GM19023 (cell line): ENCODE data around the gene KLHL8.
A peak's percentile ranks its signal among the peaks of the same experiment; 100 is the strongest.
"Not testable (repeated sequence)": the region's sequence is repeated elsewhere in the genome, so short reads cannot be mapped to it uniquely, and the experiment has no call there.

Experiments used
- ATAC-seq: cut with Tn5 transposase; IDR thresholded peaks from one replicate; pipeline ENCODE4 v1.9.1; 2021; ENCODE audit warnings: mild to moderate bottlenecking, moderate library complexity; ENCODE audit not compliant: unreplicated experiment

Gene KLHL8

GRCh38 chr4:87228262-87228860 lies 7.9 kb upstream of the KLHL8 start:
- no peak for ATAC-seq

- ATAC-seq, result no peak
Observed at GRCh38 chr4:87227751-87228151, 7.3 kb upstream of the KLHL8 start.

GRCh38 chr4:87225936-87226335 lies 5.5 kb upstream of the KLHL8 start:
- ATAC-seq, result no peak

GRCh38 chr4:87224141-87224923 lies 3.9 kb upstream of the KLHL8 start:
- no peak for ATAC-seq

GRCh38 chr4:87219632-87220093 lies 755 bp downstream of the KLHL8 start:
- peak; percentile 38 for ATAC-seq

GRCh38 chr4:87217235-87217763 lies 3.1 kb downstream of the KLHL8 start:
- not testable (repeated sequence) for ATAC-seq

GRCh38 chr4:87216469-87216868 lies 3.9 kb downstream of the KLHL8 start:
- no peak for ATAC-seq

- no peak for ATAC-seq
Observed at GRCh38 chr4:87213421-87214075, 6.9 kb downstream of the KLHL8 start.

- no peak for ATAC-seq
Observed at GRCh38 chr4:87211249-87211952, 9.0 kb downstream of the KLHL8 start.

GRCh38 chr4:87209696-87210095 lies 10.7 kb downstream of the KLHL8 start:
- peak; percentile 85 for ATAC-seq

GRCh38 chr4:87209182-87209581 lies 11.2 kb downstream of the KLHL8 start:
- ATAC-seq, result no peak

- no peak for ATAC-seq
Observed at GRCh38 chr4:87204559-87204958, 15.9 kb downstream of the KLHL8 start.

GRCh38 chr4:87196927-87197326 lies 23.5 kb downstream of the KLHL8 start:
- no peak for ATAC-seq

GRCh38 chr4:87196146-87196545 lies 24.3 kb downstream of the KLHL8 start:
- ATAC-seq, result no peak

- ATAC-seq, result no peak
Observed at GRCh38 chr4:87193958-87194675, 26.3 kb downstream of the KLHL8 start.

- ATAC-seq, result no peak
Observed at GRCh38 chr4:87192145-87192919, 28.1 kb downstream of the KLHL8 start.

GRCh38 chr4:87188932-87189331 lies 31.5 kb downstream of the KLHL8 start:
- ATAC-seq, result no peak

GRCh38 chr4:87188048-87188447 lies 32.4 kb downstream of the KLHL8 start:
- no peak for ATAC-seq

- ATAC-seq, result no peak
Observed at GRCh38 chr4:87185146-87185870, 35.1 kb downstream of the KLHL8 start.
